NCI-H128 (cell line): ENCODE data around the gene BANF2.

ENCODE experiments used
- DNase-seq: peaks from one replicate; lab custom pipeline; 2025; ENCODE audit not compliant: unreplicated experiment; lab: John Stamatoyannopoulos, UW

BANF2 gene

DNA sequence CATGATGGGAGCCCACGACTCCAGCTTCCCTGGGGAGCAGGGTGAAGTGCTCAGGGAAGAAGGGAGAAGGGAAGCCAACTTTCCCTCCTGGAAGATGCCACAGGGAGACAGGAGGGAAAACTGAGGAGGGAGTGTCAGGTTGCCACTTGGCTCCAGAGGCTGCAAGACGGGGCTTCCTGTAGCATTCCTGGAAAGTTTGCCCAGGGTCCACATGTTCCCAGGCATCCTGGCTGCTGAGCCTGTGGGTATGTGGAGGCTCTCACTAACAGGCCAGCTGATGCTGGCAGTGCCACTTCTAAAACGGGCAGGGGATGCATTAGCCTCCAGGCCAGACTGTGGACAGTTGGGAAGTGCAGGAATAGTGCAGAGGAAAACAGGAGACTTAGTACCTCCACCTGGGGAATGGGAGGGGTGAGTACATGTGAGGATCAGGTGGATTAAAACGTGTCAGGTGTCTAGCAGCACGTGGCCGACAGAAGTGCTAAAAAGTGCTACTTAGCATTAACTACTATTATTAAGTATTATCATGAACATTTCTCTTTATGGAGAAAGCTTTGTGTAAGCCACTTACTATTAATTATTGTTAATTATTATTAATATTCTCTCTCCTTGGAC lies 33.2 kb downstream of the BANF2 start:
- DNase-seq: no peak

DNA sequence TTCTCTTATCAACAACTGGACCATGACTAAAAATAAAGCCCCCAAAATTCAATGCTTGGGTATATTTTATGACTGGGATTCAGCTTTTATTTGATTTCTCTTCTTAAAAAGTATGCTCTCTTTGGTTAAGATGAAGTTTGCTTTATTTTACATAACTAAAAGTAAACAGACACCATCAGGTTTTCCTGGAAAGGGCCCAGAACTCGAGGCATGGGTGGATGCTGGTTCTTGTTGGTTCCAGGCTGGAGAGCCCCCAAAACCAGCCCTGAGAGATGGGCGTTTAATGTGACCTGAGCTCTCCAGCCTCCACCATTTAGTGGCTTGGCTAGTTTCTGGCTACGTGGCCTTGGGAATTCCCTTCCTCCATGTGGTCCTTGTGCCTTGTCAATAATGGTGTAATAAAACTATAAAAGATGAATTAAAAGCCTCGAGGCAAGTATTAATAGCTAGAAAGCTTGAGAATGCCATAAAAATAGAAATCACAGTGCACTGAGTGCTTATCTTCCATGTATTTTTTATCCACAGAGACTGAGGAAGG lies 34.1 kb downstream of the BANF2 start:
- no peak for DNase-seq

DNA sequence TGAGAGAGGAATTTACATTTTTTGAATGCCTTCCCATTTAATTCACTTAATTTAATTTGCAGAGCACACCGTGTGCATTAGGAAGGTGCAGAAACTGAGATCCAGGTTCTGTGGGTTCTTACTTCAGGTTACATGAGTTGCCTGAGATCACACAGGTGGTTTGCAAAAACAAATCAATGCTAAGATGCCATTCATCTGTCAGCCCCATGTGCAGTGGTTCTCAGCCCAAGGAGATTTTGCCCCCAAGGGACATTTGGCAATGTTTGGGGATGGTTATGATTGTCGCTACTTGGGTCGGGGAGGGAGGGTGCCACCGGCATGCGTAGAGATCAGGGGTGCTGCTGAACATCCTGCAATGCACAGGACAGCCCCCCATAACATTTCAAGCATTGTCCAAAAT lies 34.6 kb downstream of the BANF2 start:
- DNase-seq: no peak

DNA sequence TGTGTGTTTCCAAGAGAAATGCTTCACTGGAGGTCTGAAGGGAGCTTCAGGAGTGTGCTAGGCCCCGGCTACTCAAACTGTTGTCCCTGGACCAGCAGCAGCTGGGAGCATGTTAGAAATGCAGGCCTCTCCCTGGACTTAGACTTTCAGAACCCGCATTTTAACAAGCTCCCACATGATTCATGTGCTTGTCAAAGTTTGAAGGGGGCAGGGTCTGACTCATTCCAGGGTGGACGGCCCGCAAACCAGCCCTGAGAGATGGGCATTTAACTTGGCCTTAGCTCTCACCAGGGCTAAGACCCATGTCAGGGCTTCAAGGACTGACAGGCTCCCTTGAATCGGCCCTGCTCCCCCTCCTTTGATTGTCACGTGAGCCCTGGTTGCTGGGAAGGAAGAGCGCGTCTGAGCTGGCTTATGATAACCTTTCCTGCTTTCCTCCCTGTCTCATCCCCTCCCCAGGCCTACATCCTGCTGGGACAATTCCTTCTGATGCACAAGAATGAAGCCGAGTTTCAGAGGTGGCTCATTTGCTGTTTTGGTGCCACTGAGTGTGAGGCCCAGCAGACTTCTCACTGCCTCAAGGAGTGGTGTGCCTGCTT lies 35.5 kb downstream of the BANF2 start:
- no peak for DNase-seq

DNA sequence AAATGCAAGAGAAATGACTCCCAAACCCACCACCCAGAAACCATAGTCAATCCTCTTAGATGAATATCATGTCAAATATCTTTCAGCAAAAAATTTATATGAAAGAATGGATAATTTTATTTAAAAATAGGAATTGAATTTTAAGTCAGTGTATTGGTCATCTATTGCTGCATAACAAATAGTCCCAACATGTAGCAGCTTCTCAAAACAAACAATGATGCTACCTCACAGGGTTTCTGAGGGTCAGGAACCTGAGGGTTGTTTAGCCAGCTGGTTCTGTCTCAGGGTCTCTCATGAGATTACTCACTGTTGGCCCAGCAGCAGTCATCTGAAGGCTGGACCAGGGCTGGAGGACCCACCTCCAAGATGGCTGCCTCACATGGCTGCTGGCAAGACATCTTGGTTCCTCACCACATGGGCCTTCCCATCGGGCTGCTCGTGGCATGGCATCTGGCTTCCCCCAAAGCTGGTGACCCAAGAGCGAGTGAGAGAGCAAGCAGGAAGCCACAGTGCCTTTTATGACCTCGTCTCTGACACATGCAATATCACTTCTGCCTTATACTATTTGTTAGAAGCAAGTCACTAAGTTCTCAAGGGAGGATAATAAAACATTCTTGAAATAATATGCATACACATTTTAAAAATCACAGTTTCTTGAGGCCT lies 36.3 kb downstream of the BANF2 start:
- DNase-seq: no peak

DNA sequence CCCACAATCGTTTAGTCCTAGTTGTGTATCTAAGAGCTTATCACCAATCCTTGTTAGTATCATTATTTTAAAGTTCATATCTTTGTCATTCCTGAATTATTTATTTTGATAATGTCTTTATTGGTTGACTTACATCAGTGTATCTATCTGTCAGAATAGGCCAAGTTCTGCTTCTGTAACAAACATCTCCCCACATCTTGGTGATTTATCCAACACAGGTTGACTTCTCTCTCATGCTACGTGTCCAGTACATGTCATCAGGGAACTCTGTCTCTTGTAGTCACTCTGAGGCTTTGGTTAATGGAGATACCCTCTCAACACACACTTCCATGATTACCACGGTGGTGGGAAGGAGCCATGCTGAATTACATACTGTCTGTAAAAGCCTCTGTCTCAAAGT lies 38.4 kb downstream of the BANF2 start:
- DNase-seq: no peak

DNA sequence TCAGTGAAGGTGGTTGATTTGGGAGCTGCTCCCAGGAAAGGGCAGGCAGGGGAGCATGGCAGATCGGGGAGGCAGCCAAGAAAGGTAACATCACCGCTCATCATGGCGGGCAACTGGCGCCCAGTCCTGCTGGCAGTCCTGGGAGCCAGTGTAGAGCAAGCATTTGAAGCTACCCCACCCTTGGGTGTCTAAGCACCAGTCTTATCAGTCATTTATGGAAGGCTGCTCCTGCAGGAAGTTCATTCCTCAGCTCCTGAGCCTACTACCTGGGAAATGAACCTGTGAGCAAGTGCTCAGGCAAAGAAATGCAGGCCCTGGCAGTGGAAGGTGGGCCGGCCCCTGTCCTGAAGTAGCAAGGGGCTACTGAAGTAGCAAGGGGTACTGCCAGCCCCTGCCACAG lies 41.5 kb downstream of the BANF2 start:
- DNase-seq: no peak

DNA sequence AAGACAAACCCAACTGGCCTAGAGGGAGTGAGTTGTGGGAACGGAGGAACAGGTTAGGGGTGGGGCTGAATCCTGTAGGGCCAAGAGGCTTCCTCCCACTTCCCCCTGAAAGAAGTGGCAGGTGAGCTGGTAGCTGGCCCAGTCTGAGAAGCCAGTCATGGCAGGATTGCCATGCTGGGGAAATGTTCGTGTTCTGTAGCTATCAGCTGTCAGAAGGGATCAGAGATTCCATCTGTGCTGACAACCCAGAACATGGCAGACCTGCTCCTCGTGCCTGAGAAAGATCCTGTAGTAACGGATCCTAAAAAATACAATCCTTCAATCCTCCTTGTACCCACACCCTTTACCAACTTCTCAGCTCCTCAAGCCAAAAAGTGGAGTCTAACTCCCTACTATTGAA lies 43.0 kb downstream of the BANF2 start:
- no peak for DNase-seq

DNA sequence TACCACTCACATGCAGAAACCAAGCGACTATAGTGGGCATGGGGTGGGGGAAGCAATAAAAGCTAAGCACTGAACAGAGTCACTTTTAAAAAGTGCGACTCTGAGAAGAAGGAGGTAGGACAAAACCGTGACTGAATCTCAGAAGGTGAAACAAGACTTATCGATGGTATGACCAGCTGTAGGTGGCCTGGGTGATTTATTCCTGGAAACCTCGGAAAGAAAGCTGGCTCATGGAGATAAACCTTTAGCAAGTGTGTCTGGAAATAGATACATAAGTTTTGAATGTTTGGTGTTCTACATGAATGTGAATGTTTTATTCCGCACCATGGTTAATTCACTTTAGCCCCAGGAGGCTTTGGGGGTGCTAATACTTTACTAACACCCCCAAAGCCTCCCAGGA lies 43.9 kb downstream of the BANF2 start:
- no peak for DNase-seq

DNA sequence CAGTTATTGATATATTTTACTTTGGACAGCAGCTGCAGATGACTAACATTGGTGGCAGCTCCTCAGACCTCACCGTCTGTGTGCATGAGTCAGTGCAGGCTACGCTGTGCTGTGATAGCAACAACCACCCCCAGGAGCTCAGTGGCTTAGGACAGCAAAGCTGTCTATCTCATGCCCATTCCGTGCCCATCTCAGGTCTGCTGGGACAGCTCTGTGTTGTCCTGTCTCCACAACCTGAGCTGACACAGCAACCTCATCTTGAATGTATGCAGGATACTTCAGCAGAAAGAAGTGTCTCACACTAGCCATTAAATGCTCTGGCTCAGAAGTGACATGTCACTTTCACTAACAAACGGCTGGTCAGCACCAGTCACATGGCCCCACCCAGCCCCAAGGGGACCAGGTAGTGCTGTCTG lies 47.7 kb downstream of the BANF2 start:
- DNase-seq: no peak

DNA sequence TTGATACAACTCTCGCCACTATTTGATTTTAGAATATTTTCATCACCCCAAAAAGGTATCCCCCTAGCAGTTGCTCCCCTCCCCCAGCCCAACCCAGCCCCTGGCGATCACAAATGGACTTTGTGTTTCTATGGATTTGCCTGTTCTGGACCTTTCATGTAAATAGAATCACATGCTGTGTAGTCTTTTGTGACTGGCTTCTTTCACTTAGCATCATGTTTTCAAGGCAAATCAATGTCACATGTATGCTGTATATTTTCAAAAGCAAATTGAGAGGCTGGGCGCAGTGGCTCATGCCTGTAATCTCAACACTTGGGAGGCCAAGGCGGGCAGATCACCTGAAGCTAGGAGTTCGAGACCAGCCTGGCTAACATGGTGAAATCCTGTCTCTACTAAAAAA lies 48.5 kb downstream of the BANF2 start:
- no peak for DNase-seq

DNA sequence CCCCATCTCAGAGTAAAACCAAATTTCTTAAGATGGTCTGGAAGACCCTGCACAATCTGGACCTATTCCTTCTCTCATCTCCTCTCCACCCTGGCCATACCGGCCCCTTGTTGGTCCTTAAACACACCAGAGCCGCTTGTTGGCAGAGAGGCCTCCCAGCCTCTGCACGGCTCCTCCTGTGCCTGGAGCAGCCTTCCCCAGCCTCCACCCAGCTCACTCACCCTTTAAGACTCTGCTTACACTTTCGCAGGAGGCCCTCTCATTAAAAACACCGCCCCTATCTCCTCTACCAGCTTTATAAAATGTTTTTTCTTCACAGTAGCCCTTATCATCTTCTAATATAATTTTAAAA lies 49.8 kb downstream of the BANF2 start:
- no peak for DNase-seq

DNA sequence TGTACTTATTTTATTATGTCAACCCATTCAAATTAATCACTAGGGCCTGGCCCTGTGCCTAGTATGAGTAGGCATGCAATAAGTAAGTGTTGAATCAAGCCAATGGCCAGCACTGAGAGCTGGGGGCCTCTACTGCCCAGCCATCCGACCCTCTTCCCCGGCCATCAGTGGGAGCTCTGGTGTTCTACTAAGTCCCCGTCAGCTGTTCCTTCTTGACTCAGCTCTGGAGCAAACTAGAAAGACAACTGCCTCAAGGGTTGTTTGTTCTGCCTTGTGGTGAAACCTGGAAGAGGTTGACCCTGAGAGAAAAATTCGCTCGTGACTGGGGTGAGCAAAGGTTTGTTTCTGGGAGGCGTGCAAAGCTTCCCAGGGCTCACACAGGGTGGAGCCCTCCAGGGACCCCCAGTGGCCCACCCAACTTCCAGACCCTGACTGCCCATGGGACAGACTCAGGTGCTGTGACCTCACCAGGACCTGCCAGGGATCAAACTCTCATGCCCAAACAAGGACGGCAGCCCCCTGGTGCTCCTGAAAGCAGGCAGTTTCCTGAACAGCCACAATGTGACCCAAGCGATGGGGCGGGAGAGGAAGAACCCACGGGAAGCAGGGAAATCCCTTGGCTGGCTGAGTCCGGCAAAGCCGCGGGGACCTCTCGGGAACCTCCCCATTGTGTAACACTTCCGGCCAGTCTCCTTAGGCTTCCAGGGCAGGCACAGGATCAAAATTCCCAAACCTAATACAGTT lies 50.4 kb downstream of the BANF2 start:
- DNase-seq: no peak

DNA sequence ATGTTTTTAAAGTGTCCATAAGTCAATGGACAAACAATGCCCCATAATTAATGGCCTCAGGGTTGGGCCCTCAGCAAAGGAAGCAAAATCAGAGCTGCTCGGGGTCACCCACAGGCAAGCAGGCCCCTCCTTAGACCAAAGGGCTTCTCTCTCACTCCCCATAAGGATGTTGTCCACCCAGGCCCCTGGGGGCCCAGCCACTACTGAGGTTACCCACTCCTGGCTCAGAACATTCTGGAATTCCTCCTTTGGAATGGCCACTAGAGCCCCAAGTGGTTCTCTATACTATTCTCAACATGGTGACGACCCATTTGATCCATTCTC lies 50.9 kb downstream of the BANF2 start:
- no peak for DNase-seq

DNA sequence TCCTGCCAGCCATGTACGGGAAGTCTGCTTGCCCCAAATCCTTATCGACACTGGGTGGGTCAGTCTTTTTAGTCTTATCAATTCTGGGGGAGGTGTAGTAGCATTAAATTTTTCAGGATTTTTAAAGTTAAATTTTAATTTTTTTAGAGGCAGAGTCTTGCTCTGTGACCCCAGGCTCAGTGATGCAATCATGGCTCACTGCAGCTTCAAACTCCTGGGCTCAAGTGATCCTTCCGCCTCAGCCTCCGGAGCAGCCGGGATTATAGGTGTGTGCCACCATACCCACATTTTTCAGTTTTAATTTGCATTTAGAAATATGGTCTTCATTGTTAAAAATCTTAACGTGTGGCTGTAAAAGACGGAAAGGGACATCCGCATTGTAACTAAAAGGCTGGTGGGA lies 51.9 kb downstream of the BANF2 start:
- no peak for DNase-seq

DNA sequence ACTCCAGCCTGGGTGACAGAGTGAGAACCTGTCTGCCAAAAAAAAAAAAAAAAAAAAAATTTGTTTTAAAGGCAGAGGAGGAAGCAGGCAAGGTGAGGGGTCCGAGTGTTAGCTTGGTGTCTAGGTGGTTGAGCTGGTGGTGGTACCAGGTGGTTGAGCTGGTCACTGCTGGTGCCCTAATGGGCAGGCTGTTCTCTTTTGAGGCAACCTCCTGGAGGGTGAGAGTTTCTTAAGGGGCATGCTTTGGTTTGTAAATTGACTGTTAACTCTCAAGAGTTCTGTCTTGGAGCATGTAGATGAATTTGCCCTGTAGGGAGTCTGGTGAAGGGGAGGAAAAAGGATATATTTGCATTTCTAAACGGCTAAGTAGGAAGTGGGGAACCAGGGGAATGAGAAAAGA lies 52.7 kb downstream of the BANF2 start:
- no peak for DNase-seq

DNA sequence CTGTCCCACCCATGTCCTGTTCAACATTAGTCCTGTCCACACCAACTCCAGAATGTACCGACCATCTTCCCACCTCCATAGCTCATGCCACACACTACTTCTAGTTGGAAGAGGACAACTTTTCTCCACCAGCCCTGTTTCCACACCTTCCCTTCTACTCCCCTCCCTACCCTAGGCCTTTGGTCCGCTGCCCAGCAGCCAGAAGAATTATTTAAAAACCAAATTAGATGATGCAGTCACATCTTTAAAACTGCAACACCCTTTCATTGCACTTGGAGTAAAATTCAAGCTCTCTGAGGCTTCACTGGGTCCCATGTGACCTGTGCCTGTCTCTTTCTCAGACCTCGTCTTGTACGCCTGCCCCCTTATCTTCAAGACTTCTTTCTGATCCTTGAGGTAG lies 53.8 kb downstream of the BANF2 start:
- no peak for DNase-seq

DNA sequence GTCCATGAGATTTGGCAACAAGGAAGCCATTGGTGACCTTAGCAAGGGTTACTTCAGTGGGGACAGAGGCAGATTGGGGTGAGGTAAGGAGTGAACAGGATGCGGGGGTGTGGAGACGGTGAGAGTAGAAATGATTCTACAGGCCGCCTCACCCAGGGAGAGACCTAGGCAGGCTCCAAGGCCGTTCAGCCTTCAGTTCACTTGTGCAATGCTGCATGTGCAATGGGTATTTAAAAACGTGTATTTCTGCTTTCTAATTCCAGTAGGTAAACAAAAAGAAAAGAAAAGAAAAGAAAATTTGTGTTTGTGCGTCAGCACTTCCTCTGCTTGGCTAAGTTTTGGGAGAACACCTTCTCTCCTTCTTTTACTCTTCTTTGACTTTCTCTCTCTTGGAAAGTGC lies 56.8 kb downstream of the BANF2 start:
- DNase-seq: no peak

DNA sequence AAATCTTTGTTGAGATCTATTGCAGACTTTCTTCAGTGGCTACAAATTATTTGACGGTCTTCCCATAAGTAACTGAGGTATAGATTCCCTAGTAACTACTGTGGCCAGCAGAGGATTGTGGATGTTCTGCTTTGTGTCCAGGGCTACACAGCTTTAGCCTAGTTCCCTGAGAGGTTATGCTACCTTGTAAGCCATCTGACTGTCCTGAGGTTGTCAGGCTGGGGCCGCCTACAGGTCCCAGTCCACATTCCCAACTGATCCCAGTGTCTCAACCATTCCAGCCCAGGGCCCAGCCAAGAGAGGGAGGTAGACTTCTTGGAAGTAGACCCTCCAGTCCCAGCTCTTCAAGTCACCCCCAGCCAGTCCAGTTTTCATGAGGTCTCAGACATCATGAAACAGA lies 57.7 kb downstream of the BANF2 start:
- no peak for DNase-seq

DNA sequence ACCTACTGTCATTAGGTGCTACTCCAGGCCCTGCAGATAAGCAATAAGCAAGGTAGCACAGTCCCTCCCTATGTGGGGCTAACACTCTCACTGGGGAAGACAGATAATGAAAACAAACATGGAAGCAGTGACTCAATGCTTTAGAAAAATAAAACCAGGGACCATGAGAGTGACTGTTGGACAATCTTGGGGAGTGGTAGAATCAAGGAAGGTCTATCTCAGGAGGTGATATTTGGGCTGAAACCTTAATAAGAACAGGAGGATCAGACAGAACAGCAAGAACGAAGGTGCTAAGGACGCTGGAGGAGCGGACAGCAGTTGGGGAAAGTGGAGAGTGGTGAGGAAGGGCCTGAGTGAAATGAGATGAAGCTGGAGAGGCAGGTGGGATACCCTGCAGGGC lies 58.2 kb downstream of the BANF2 start:
- no peak for DNase-seq

DNA sequence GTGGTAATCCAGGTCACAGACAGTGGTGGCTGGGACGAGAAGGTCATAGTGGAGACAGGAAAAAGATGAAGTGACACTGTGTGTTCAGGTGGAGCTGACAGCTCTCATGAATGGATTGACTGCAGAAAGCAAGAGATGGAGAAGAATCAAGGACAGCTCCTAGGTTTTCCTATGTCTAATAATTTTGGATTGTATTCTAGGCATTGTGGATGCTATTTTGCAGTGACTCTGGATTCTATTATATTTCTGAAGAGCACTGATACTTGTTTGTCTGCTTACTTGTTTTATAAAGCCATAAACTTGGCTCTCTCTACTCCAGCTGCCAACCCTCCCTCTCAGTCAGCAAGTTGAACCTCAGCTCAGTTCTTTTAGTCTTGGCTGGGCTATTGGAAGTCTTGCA lies 58.7 kb downstream of the BANF2 start:
- no peak for DNase-seq

DNA sequence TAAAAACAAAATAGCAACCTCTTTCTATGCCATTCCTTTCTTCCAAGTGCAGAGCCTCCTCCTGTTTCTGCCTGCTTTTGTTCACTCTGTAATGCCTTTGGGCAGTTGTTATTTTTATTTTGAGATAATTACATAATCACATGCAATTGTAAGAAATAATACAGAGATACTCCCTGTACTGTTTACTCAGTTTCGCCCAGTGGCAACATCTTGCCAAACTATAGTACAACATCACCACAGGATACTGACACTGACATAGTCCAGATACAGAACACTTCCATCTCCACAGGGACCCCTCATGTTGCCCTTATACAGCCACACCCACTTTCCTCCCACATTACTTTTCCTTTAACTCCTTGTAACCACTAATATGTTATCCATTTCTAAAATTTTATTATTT lies 59.7 kb downstream of the BANF2 start:
- no peak for DNase-seq
